ENCODE results near the gene POC1A. TPM values are rescaled to one million over a fixed set of nuclear protein-coding genes. Genes with fewer than 3 reads are reported as not detected.

POC1A gene
- total and polyA plus RNA-seq, 10 of the 15 experiments (the other 5 are each of a cell fraction or from before 2014, with no cell fraction given), result 8.5 to 49.8 (median 23.5) TPM

Other genes starting within 250 kb of the POC1A start
Only the 7 nearest of the 16 such genes appear.
- 13.0 TPM in 2 replicates for gene DUSP7, start 97.9 kb downstream of the POC1A start, total RNA-seq (2014; rRNA removed)
- gene DUSP7, start 97.9 kb downstream of the POC1A start, total RNA-seq (2014; rRNA removed; fragmentation: Illumina TruSeq; extraction: Trizol), result 4.9 and 5.5 TPM in 2 replicates
- 16.0 and 17.5 TPM in 2 replicates for gene DUSP7, start 97.9 kb downstream of the POC1A start, total RNA-seq (2021)
- gene DUSP7, start 97.9 kb downstream of the POC1A start, polyA plus RNA-seq (2011; rRNA removed), result 9.7 and 17.0 TPM in 2 replicates
- 4.8 and 10.3 TPM in 2 replicates for gene DUSP7, start 97.9 kb downstream of the POC1A start, polyA plus RNA-seq (2014; fragmentation: Illumina TruSeq; extraction: Trizol)
- under 1 TPM; 0.73 to 0.82 TPM for gene DUSP7, start 97.9 kb downstream of the POC1A start, polyA plus RNA-seq (2014; fragmentation: Nextera tagmentation; extraction: Ambion mirVana)
- gene DUSP7, start 97.9 kb downstream of the POC1A start, polyA plus RNA-seq (2014; rRNA removed), result 16.1 and 18.2 TPM in 2 replicates
- gene DUSP7, start 97.9 kb downstream of the POC1A start, polyA plus RNA-seq (2016; fragmentation: Nextera tagmentation; extraction: Ambion mirVana), result 1 to 10 TPM; 1.7 TPM
- 77.4 and 89.8 TPM in 2 replicates for gene ALAS1, start 43.7 kb upstream of the POC1A start, total RNA-seq (2014; rRNA removed)
- 69.5 and 69.9 TPM in 2 replicates for gene ALAS1, start 43.7 kb upstream of the POC1A start, total RNA-seq (2014; rRNA removed; fragmentation: Illumina TruSeq; extraction: Trizol)
- 75.4 and 75.9 TPM in 2 replicates for gene ALAS1, start 43.7 kb upstream of the POC1A start, total RNA-seq (2021)
- 78.1 and 95.0 TPM in 2 replicates for gene ALAS1, start 43.7 kb upstream of the POC1A start, polyA plus RNA-seq (2011; rRNA removed)
- gene ALAS1, start 43.7 kb upstream of the POC1A start, polyA plus RNA-seq (2014; fragmentation: Illumina TruSeq; extraction: Trizol), result 73.0 and 103 TPM in 2 replicates
- 100 to 1,000 TPM; 111 to 115 TPM for gene ALAS1, start 43.7 kb upstream of the POC1A start, polyA plus RNA-seq (2014; fragmentation: Nextera tagmentation; extraction: Ambion mirVana)
- gene ALAS1, start 43.7 kb upstream of the POC1A start, polyA plus RNA-seq (2014; rRNA removed), result 78.6 and 93.1 TPM in 2 replicates
- 100 to 1,000 TPM in 1 of 2 experiments, 10 to 100 TPM in 1; 88.4 to 102 TPM for gene ALAS1, start 43.7 kb upstream of the POC1A start, polyA plus RNA-seq (2016; fragmentation: Nextera tagmentation; extraction: Ambion mirVana)
- gene TLR9, start 71.2 kb upstream of the POC1A start, total RNA-seq (2014; rRNA removed), result 0.22 and 0.51 TPM in 2 replicates
- 0.14 and 0.22 TPM in 2 replicates for gene TLR9, start 71.2 kb upstream of the POC1A start, total RNA-seq (2014; rRNA removed; fragmentation: Illumina TruSeq; extraction: Trizol)
- gene TLR9, start 71.2 kb upstream of the POC1A start, total RNA-seq (2021), result 4.8 and 6.9 TPM in 2 replicates
- 0.03 and 0.11 TPM in 2 replicates for gene TLR9, start 71.2 kb upstream of the POC1A start, polyA plus RNA-seq (2011; rRNA removed)
- gene TLR9, start 71.2 kb upstream of the POC1A start, polyA plus RNA-seq (2014; fragmentation: Illumina TruSeq; extraction: Trizol), result 0.53 TPM in 1 of 2 replicates, not detected in the other
- under 1 TPM in 1 of 2 experiments, not detected in 1; 0.10 TPM for gene TLR9, start 71.2 kb upstream of the POC1A start, polyA plus RNA-seq (2014; fragmentation: Nextera tagmentation; extraction: Ambion mirVana)
- 1.1 and 1.5 TPM in 2 replicates for gene TLR9, start 71.2 kb upstream of the POC1A start, polyA plus RNA-seq (2014; rRNA removed)
- 1 to 10 TPM in 1 of 2 experiments, under 1 TPM in 1; 0.82 to 1.2 TPM for gene TLR9, start 71.2 kb upstream of the POC1A start, polyA plus RNA-seq (2016; fragmentation: Nextera tagmentation; extraction: Ambion mirVana)
- gene TWF2, start 84.7 kb upstream of the POC1A start, total RNA-seq (2014; rRNA removed), result 67.7 and 81.3 TPM in 2 replicates
- gene TWF2, start 84.7 kb upstream of the POC1A start, total RNA-seq (2014; rRNA removed; fragmentation: Illumina TruSeq; extraction: Trizol), result 34.7 and 37.5 TPM in 2 replicates
- gene TWF2, start 84.7 kb upstream of the POC1A start, total RNA-seq (2021), result 88.1 and 88.2 TPM in 2 replicates
- 30.3 and 56.6 TPM in 2 replicates for gene TWF2, start 84.7 kb upstream of the POC1A start, polyA plus RNA-seq (2011; rRNA removed)
- 9.8 and 38.5 TPM in 2 replicates for gene TWF2, start 84.7 kb upstream of the POC1A start, polyA plus RNA-seq (2014; fragmentation: Illumina TruSeq; extraction: Trizol)
- 1 to 10 TPM in 1 of 2 experiments, under 1 TPM in 1; 0.16 to 3.4 TPM for gene TWF2, start 84.7 kb upstream of the POC1A start, polyA plus RNA-seq (2014; fragmentation: Nextera tagmentation; extraction: Ambion mirVana)
- gene TWF2, start 84.7 kb upstream of the POC1A start, polyA plus RNA-seq (2014; rRNA removed), result 106 and 113 TPM in 2 replicates
- gene TWF2, start 84.7 kb upstream of the POC1A start, polyA plus RNA-seq (2016; fragmentation: Nextera tagmentation; extraction: Ambion mirVana), result 10 to 100 TPM; 80.4 to 90.5 TPM
- 15.7 and 16.3 TPM in 2 replicates for gene PPM1M, start 91.3 kb upstream of the POC1A start, total RNA-seq (2014; rRNA removed)
- gene PPM1M, start 91.3 kb upstream of the POC1A start, total RNA-seq (2014; rRNA removed; fragmentation: Illumina TruSeq; extraction: Trizol), result 14.1 TPM in 2 replicates
- 24.8 and 25.9 TPM in 2 replicates for gene PPM1M, start 91.3 kb upstream of the POC1A start, total RNA-seq (2021)
- 19.2 and 21.1 TPM in 2 replicates for gene PPM1M, start 91.3 kb upstream of the POC1A start, polyA plus RNA-seq (2011; rRNA removed)
- gene PPM1M, start 91.3 kb upstream of the POC1A start, polyA plus RNA-seq (2014; fragmentation: Illumina TruSeq; extraction: Trizol), result 19.8 and 24.3 TPM in 2 replicates
- 10 to 100 TPM in 1 of 2 experiments, 1 to 10 TPM in 1; 7.5 to 15.3 TPM for gene PPM1M, start 91.3 kb upstream of the POC1A start, polyA plus RNA-seq (2014; fragmentation: Nextera tagmentation; extraction: Ambion mirVana)
- 23.1 and 24.3 TPM in 2 replicates for gene PPM1M, start 91.3 kb upstream of the POC1A start, polyA plus RNA-seq (2014; rRNA removed)
- 1 to 10 TPM; 7.3 to 9.5 TPM for gene PPM1M, start 91.3 kb upstream of the POC1A start, polyA plus RNA-seq (2016; fragmentation: Nextera tagmentation; extraction: Ambion mirVana)
- 50.0 and 51.1 TPM in 2 replicates for gene WDR82, start 124.2 kb upstream of the POC1A start, total RNA-seq (2014; rRNA removed)
- 45.1 and 46.4 TPM in 2 replicates for gene WDR82, start 124.2 kb upstream of the POC1A start, total RNA-seq (2014; rRNA removed; fragmentation: Illumina TruSeq; extraction: Trizol)
- gene WDR82, start 124.2 kb upstream of the POC1A start, total RNA-seq (2021), result 61.0 and 64.8 TPM in 2 replicates
- gene WDR82, start 124.2 kb upstream of the POC1A start, polyA plus RNA-seq (2011; rRNA removed), result 81.8 and 82.4 TPM in 2 replicates
- gene WDR82, start 124.2 kb upstream of the POC1A start, polyA plus RNA-seq (2014; fragmentation: Illumina TruSeq; extraction: Trizol), result 65.8 and 67.0 TPM in 2 replicates
- gene WDR82, start 124.2 kb upstream of the POC1A start, polyA plus RNA-seq (2014; fragmentation: Nextera tagmentation; extraction: Ambion mirVana), result 10 to 100 TPM; 10.4 to 12.5 TPM
- 49.5 and 55.2 TPM in 2 replicates for gene WDR82, start 124.2 kb upstream of the POC1A start, polyA plus RNA-seq (2014; rRNA removed)
- gene WDR82, start 124.2 kb upstream of the POC1A start, polyA plus RNA-seq (2016; fragmentation: Nextera tagmentation; extraction: Ambion mirVana), result 10 to 100 TPM; 10.1 to 15.8 TPM
- 13.7 and 14.9 TPM in 2 replicates for gene GLYCTK, start 133.4 kb upstream of the POC1A start, total RNA-seq (2014; rRNA removed)
- gene GLYCTK, start 133.4 kb upstream of the POC1A start, total RNA-seq (2014; rRNA removed; fragmentation: Illumina TruSeq; extraction: Trizol), result 8.5 and 8.8 TPM in 2 replicates
- 19.0 and 19.9 TPM in 2 replicates for gene GLYCTK, start 133.4 kb upstream of the POC1A start, total RNA-seq (2021)
- gene GLYCTK, start 133.4 kb upstream of the POC1A start, polyA plus RNA-seq (2011; rRNA removed), result 6.5 and 13.5 TPM in 2 replicates
- gene GLYCTK, start 133.4 kb upstream of the POC1A start, polyA plus RNA-seq (2014; fragmentation: Illumina TruSeq; extraction: Trizol), result 2.3 and 7.4 TPM in 2 replicates
- 1 to 10 TPM in 1 of 2 experiments, under 1 TPM in 1; 0.66 to 2.7 TPM for gene GLYCTK, start 133.4 kb upstream of the POC1A start, polyA plus RNA-seq (2014; fragmentation: Nextera tagmentation; extraction: Ambion mirVana)
- gene GLYCTK, start 133.4 kb upstream of the POC1A start, polyA plus RNA-seq (2014; rRNA removed), result 22.6 and 26.5 TPM in 2 replicates
- gene GLYCTK, start 133.4 kb upstream of the POC1A start, polyA plus RNA-seq (2016; fragmentation: Nextera tagmentation; extraction: Ambion mirVana), result 10 to 100 TPM; 10.6 to 15.7 TPM

Measured in GM12878 (cell line).